Omental fat pad (tissue), 4 donors: ENCODE results near the gene CRYBB1. TPM values are rescaled to one million over a fixed set of nuclear protein-coding genes. Genes with fewer than 3 reads are reported as not detected.

Experiments used
- ATAC-seq: fragments of 150-250 bp; one replicate; pipeline ENCODE4 v1.9.1; 2016; ENCODE audit warnings: mild to moderate bottlenecking, moderate library complexity; ENCODE audit not compliant: low FRiP score
- DNase-seq: peaks from one replicate; pipeline ENCODE4 v3.0.0-alpha.2; 2019; ENCODE audit warnings: low spot score
- total RNA-seq, 4 donors: library from RNA; depleted of rRNA; stranded (reverse); fragments of >200 nt; gene quantifications; one replicate each; pipeline ENCODE4 v1.1.0, GENCODE V29; 2016
- TF ChIP-seq, protein P1 (sequence below), 3 donors: fragments of 450-650 bp; IDR thresholded peaks; one replicate each; pipeline ENCODE4 v1.5.1; 2016 to 2017; ENCODE audit warnings: antibody characterized with exemption in 3 of 3, mild to moderate bottlenecking in 3 of 3, moderate library complexity in 2 of 3

CRYBB1 gene
- total RNA-seq, 4 donors from 2014 or later: 0.96 to 2.2 (median 1.9) TPM

DNA sequence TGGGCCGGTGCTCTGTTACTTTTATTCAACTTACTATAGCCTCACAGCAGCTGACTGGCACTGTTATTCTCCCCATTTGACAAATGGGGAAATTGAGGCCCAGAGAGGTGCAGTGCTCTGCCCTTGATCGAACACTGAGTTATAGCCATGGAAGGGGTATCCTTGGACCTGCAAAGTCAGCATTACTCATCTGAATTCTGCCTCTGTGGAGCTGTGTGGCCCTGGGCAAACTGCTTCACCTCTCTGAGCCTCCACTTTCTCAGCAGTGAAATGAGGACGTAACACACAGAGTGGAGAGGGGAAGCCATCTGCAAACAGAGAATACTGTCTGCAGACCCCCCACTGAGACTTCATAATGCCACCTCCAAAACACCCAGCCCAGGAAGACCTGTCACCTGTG, 53.2 kb downstream of the CRYBB1 start:
- TF ChIP-seq, protein P1, sequence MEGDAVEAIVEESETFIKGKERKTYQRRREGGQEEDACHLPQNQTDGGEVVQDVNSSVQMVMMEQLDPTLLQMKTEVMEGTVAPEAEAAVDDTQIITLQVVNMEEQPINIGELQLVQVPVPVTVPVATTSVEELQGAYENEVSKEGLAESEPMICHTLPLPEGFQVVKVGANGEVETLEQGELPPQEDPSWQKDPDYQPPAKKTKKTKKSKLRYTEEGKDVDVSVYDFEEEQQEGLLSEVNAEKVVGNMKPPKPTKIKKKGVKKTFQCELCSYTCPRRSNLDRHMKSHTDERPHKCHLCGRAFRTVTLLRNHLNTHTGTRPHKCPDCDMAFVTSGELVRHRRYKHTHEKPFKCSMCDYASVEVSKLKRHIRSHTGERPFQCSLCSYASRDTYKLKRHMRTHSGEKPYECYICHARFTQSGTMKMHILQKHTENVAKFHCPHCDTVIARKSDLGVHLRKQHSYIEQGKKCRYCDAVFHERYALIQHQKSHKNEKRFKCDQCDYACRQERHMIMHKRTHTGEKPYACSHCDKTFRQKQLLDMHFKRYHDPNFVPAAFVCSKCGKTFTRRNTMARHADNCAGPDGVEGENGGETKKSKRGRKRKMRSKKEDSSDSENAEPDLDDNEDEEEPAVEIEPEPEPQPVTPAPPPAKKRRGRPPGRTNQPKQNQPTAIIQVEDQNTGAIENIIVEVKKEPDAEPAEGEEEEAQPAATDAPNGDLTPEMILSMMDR (IDR thresholded peaks at IDR 0.05): no peak
- ATAC-seq: no peak
- DNase-seq: no peak

DNA sequence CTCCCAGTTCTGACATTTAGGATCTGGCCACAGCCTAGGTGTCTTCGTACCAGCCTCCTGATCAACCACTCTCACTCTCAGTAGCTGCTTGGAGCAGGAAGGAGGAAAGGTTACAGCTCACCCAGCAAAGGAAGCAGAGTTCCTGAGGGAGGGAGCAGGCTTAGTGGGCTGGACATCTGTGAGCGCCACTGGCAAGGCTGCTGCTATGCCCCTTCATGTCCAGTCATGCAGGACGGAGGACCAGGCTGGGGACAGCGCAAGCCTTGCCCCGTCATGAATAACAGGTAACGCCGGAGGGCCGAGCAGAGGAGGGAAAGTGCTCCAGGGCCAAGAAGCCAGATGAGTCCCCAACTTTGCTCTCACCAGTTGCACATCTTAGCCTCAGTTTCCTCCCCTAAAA, 53.6 kb downstream of the CRYBB1 start:
- ATAC-seq (no peak), DNase-seq (no peak)
- TF ChIP-seq, protein P1 (IDR thresholded peaks at IDR 0.05): no peak

DNA sequence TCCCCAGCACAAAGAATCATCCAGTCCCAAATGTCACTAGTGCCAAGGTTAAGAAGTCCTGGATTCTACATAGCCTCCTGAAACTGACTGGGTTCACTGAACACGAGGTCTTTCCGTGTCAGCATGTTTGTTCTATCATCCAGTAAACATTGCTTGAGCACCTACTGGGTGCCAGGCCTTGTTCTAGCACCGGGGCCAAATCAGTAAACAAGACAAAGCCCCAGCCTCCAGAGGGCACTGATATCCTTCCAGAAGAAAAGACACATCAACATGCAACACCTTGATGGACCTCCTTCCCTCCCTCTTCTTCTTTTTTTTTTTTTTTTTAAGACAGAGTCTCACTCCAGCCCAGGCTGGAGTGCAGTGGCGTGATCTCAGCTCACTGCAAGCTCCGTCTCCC, 54.8 kb downstream of the CRYBB1 start:
- DNase-seq: no peak
- ATAC-seq: no peak
- TF ChIP-seq, protein P1 (IDR thresholded peaks at IDR 0.05): no peak

DNA sequence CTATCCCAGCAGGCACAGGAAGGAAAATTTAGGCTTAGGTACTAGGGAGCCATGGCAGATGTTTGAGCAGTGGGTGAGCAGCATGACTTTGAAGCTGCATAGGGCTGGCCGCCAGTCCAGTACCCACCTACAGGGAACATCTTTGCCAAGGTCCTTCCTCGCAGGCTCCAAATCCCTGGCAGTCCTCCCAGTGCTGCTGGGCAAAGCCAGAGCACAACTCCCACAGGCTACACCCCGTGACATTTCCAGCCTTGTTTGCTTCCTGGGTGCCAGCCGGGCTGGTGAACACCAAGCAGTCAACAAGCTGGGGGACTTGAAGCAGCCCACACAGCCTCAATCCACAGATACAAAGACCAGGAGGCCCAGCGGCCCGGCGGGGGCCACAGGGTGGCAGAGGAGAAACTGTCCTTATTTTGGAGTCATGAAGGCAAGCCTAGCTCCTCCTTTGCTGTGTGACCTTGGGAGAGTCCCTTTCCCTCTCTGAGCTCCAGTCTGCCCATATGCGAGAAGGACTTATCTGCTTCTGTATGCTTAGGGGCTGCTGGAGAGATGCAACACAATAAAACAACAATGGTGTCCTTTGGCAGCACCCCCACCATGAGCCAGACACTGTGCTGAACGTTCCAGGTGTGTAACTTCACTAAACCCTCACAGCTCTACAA, 55.9 kb downstream of the CRYBB1 start:
- no peak for DNase-seq
- ATAC-seq: no peak
- TF ChIP-seq, protein P1 (IDR thresholded peaks at IDR 0.05): no peak

DNA sequence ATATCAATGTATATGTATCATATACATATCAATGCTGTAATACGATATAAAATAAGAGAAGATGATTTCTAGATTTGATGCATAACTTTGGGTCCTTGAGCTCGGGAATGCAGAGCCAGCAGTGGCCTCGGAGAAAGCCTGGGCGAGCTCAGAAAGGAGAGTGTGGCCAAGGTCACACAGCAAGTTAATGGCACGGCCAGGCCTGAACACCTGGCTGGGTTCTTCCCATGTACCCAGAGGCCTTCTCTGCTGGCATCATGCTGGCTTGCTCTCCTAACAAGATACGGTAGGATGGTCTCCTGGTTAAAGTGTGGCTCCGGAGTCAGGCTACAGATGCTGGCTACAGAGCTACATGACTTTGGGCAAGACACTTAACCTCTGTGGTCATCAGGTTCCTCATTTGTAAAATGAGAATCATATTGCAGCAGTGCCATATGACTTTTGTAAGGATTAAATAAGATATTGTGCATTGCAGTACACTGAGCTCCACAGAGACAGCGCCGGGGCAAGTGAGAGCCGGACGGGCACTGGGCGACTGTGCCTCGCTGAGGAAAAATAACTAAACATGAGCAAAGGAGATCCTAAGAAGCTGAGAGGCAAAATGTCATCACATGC, 57.8 kb downstream of the CRYBB1 start:
- ATAC-seq (no peak), DNase-seq (no peak)
- TF ChIP-seq, protein P1 (IDR thresholded peaks at IDR 0.05): no peak

DNA sequence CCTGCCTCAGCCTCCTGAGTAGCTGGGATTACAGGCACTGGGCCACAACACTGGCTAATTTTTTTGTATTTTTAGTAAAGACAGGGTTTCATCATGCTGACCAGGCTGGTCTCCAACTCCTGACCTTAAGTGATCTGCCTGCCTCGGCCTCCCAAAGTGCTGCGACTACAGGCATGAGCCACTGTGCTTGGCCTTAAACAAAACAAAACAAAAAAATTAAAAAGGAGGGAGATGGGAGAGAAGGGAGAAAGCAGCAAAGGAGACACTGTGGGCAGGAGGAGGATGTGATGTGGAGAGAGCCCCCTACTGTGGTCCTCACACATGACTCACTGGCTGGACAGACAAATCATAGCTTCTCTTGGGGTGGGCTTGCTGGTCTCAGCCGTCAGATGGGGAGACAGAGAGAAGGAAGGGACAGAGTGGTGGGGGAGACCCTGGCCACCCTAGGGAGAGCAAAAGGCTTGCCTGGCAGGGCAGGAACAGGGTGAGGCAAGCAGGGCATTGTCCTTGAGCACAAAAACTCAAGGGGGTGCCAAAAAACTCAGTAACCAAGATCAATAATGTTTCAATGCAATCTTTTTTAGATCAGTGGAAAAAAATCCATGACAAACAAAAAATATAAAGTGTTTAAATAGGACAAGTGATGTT, 59.5 kb downstream of the CRYBB1 start:
- TF ChIP-seq, protein P1 (IDR thresholded peaks at IDR 0.05): no peak
- DNase-seq: no peak
- ATAC-seq: no peak
